ENCODE measurements around the gene SECISBP2.
"Not testable (repeated sequence)": the region's sequence is repeated elsewhere in the genome, so short reads cannot be mapped to it uniquely, and the experiment has no call there.

SECISBP2 gene

DNA sequence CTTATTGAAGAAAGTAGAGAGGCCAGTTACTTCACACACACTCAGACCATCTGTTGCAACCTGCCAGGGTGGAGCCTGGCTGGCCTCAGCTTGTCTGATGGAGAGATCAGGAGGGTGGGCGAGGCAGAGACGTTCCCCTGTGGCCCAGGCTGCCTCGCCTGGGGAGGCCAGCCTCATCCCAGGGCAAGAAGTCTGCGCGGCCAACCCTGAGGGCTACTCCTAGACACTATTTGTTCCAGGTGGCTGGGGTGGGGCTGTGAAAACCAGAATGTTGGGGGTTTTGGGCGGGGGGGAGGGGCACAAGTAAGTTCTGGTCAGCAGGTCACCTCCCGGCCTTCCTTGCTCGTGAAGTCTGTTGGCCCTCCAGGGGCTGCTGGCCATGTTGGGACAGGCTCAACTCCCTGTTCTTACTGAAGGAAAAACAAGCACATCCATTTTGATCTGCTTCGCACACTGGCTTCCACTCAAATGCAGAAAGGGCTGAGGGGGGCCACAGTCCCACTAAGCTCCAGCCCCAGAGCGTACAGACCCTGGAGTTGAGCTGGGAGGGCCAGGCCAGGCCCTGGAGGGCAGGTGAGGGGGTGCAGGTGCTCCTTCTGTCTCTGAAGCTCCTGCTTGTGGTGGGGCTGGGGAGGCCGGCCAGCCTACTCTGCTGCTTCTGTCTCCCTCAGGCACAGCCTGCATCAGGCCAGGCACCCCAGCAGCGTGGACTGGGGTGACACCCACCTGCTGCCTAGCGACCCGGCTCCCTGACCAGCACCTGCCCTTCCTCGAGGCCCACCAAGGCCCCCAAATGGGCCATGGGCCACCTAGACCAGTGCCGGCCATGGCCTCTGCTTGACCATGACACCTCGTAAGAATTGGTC lies 46.6 kb downstream of the SECISBP2 start:
- ATAC-seq (no peak), DNase-seq (no peak)

DNA sequence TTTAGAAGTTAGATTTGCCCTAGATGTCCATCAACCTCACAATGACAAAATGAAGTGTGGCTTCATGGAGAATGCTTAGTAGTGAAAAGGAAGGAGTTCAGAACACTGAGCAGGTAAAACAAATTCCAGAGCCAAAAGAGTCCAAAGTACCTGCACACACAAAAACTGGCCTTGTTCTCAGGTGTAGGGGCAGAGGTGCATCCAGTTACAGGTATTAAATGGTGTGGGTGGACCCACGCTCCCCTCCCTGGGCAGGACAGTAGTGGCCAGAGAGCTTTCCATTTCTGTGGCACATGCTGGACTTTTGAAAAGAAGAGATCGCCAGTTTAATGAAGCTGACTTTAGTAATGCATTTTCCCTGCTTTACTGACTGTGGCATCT lies 47.2 kb downstream of the SECISBP2 start:
- DNase-seq: no peak

DNA sequence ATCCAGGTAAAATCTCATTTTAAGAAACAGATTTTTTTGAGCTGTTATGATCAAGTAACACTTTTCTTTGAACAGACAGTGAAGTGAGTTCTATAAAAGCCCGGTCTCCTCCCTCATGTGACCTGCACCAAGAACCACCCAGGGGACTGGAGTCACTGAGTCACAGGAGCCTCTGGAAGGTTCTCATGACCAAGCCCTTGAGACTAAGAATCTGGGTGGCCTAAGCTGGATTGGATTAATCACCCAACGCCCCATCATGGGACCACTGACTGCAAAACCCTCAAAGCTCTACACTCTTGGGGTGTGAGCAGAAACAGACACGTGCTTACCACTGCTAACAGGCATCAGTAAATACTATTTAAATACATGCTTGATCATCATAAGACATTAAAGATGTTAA lies 48.4 kb downstream of the SECISBP2 start:
- no peak for DNase-seq
- peak; percentile 73 for ATAC-seq

More for the DNA sequence above, 47.2 kb downstream of the SECISBP2 start:
- no peak for ATAC-seq

DNA sequence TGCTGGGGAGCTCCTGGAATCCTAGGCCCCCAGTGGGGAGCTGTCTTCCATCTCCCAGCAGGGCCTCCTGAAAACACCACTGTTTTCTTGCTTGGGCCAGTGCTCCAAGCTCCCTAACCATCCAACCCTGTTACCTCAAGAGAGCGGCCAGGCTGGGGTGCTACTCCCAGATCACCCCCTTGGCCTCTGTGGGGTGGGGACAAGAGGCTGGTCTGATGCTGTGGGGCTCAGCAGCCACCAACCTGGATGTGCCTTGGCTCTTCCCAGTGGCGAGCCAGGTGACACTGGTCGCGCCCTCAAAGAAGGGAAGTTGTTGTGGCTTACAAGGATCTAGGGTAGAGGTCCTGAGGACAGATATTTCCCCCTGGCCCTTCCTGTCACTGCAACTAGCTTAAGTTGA lies 49.0 kb downstream of the SECISBP2 start:
- no peak for ATAC-seq

DNA sequence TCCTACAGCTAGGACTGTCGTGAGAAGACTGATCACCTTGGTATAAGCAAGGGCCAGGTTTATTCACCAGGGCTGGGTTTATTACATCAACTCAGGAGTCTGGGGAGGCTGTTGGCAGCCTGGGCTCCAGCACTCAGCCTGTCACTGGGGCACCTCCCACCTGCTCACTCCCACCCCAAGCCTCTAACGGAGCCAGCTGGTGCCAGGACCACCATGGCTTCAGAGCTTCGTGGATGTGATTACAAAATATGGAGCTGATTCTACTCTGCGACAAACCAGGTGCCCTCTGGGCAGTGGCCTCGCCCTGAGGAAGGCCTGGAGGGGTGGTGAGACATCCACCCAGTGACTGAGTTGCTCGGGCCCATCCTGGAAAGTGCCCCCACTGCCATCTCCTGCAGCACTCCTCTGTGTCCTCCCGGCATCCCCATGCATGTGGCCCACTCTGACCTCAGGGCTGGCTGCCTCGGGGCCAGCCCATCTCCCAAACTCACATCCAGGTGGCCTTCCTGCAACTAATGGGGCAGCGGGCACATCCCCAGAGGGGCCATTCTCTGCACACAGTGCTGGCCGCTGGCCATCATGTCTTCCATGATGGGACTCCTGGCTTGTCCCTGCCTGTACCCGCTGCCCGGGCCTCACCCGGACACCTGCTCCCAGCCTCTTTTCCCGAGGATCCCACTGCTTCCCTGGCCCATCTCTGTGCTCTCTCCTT lies 49.6 kb downstream of the SECISBP2 start:
- ATAC-seq: no peak
- DNase-seq: no peak

More for the DNA sequence above, 49.0 kb downstream of the SECISBP2 start:
- no peak for DNase-seq

DNA sequence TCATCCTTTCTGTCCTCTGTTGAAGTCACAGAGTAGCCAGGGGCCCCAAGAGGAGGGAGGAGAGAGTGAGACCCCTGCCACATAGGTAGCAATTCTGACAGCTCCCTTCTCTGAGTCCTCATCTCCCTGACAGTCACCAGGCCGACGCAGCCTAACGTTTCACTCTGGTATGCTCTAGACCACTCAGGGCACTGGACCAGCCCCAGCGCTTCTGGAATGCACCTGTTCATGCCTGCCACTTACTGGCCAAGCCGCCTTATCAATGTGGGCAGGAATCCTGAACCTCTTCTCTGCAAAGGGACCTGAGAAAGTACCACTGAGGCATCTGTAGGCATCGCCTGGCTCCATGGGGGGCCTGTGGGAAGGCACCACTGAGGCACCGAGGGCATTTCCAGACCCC lies 50.2 kb downstream of the SECISBP2 start:
- DNase-seq (no peak), ATAC-seq (no peak)

DNA sequence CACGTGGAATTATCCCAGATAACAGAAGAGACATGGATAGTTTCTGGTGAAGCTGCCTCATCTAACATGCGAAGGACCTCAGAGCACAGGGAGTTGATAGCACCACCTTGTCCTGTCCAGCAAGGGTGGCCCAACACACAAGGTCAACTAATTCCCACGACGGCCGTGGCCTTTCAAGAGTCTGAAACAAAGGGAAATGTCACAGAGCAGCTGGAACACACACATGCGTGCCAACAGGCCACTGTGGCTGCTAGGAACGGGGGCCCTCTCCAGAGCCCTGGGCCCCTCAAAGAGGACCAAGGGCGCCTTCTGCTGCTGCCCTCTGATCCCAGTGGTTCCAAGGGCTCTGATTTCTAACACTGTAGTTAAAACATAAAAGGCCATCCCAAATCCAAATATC lies 50.7 kb downstream of the SECISBP2 start:
- DNase-seq: no peak
- ATAC-seq: no peak

DNA sequence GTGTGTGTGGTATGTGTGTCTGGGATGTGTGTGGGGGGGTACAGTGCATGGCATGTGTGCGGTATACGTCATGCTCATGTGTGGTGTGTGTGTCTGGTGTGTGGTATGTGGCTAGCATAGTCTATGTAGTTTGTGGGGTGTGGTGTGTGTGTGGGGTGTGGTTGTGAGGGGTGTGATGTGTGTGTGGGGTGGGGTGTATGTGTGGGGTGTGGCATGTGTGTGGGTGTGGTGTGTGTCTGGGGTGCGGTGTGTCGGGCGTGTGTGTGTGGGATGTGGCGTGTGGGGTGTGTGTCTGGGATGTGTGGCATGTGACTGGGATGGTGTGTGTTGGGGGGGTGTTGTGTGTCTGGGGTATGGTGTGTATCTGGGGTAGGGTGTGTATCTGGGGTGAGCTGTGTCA lies 52.3 kb downstream of the SECISBP2 start:
- ATAC-seq: no peak
- no peak for DNase-seq

DNA sequence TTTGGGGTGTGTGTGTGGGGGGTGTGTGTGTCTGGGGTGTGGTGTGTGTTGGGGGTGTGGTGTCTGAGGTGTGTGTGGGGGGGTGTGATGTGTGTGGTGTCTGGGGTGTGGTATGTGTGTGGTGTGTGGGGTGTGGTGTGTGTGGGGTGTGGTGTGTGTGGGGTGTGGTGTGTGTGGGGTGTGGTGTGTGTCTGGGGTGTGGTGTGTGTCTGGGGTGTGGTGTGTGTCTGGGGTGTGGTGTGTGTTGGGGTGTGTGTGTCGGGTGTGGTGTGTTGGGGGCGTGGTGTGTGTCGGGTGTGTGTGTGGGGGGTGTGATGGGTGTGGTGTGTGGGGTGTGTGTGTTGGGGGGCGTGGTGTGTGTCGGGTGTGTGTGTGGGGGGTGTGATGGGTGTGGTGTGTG lies 53.5 kb downstream of the SECISBP2 start:
- ATAC-seq, DNase-seq: not testable (repeated sequence)

DNA sequence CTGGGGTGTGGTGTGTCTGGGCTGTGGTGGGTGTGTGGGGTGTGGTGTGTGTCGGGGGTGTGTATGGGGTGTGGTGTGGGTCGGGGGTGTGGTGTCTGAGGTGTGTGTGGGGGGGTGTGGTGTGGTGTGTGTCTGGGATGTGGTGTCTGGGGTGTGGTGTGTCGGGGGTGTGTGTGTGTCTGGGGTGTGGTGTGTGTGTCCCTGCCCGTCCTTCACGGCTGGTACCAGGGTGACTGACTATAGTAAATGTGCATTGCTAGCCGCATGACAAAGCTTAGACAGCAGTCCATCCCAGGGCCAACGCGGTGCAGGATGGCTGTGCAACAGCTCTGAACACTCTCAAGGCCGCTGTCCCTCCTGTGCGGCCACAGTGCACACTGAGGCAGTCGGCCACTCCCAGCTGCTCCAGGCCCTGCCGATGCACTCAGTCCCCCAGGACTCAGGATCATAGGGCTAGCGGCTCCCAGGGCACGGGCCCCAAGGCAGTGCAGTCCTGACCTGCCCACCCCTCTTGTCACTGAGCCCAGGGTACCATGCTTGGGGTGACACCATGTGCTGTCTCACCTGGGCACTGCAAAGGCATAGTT lies 54.0 kb downstream of the SECISBP2 start:
- DNase-seq (peak; percentile 33), ATAC-seq (peak; percentile 42)

DNA sequence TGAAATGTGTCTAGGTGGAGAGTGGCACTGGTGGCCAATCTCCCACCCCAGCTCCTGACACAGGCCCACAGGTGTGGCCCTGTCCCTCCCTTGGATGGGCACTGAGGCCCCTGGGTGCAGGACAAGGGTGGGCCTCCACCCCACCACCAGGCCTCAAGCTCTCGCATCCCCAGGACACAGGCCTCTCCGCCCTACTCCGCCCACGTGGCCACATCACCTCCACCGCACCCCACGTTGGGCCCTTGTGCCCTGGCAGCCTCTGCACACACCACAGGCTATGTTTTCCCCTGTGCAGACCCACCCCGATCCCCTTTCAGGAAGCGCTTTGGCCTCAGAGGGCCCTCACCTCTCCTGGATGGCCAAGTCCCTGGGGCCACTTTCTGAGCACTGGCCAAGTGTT lies 54.7 kb downstream of the SECISBP2 start:
- ATAC-seq (peak; percentile 2), DNase-seq (peak; percentile 23)

DNA sequence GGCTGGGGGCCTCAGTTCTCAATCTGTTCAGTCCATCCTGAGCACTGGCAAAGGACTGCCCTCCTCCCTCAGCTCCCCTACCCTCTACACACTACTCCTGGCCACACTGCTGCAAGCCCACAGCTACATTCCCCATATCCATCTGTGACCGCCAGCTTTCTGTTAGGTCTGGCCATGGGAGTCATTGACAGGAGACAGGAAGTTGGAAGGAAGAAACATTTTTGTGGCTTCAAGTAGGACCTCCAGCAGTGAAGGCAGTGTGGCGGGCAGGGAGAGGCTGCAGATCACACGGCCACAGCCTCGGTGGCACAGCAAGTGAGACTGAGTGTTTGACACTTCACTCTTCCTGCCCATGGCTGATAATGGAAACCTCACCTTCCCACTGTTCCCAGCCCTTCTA lies 55.9 kb downstream of the SECISBP2 start:
- no peak for ATAC-seq
- no peak for DNase-seq

DNA sequence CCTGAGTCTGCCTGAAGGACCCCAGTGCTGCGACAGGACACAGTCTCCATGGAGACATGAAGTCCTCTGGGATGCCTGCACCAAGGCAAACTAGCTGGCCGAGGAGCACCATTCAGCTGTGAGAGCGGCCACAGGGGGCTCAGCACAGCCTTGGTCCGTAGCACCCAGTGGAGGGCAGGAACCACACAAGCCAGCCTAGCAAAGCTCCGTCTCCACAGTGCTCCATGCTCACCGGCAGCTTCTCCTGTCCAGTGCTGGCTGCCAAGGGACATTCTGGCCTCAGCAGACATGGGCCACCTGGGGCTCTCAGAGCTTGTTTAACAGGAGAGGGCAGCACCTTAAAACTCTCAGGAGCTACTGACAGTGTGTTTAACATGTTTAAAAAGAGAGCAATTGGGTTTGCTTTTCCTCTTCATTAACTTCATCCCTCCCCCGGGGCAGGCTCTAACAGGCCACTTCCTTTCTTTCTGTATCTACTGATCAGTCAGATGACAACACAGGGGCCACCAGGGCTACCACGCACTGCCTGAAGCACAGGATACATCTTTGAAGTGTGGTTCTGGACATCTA lies 57.0 kb downstream of the SECISBP2 start:
- peak; percentile 26 for DNase-seq
- no peak for ATAC-seq

DNA sequence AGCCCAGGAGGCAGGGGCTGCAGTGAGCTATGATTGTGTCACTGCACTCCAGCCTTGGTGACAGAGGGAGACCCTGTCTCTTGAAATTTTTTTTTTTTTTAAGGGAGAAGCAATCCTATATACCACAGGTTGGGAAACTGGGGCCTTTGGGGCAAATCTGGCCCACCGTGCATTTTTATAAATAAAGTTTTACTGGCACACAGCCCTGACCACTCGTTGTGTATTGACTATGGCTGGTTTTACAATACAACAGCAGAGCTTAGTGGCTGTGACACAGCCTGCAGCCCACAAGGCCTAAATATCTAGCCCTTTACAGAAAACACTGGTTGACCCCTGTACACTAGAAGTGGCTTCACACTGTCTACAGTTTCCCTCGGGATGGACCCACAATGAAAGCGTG lies 58.0 kb downstream of the SECISBP2 start:
- no peak for ATAC-seq

DNA sequence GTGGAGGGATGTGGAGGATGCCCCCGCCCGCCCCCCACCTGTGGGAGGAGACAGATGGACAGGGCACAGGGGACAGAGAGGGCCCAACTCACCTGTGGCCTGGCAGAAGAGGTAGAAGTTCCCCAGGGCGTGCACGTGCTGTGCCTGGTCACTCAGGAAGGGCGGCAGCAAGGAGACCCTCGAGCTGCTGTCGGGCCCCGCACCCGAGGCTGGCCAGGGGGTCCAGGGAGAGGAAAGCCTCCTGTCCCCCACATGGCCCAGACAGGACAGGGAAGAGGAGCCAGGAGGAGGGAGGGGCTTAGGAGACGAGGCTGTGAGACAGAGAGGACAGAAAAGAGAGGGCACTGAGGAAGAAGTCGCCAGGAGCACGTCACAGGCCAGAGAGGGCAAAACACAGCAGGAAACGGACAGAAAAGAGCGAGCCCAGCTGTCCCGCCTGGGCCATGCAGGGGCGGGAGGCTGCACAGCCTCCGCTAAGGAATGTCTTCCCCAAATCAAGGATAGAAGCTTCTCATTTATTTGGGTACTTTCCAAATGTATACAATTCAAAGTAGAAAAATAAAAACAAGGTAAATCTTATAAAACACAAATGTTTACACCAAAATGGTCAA lies 58.5 kb downstream of the SECISBP2 start:
- DNase-seq: no peak
- ATAC-seq: no peak

More for the DNA sequence above, 58.0 kb downstream of the SECISBP2 start:
- no peak for DNase-seq

DNA sequence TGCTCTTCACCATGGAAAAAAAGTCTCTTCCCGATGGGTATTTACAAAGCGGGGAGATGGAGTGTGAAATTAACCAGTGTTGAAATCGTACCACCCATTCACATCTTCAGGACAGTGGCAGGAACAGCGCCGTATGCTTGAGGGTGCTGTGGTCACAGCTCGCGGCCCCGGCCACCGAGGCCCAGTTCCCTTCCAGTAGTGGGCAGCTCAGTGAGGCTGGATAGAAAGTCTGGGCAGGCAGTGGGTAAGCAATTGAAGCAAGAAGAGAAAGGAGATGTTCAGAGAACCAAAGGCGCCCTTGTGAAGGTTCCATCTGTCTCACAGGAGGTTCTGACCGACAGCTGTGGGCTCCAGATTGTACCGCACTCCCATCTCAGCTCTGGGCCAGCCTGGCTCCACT lies 59.1 kb downstream of the SECISBP2 start:
- ATAC-seq (no peak), DNase-seq (no peak)

DNA sequence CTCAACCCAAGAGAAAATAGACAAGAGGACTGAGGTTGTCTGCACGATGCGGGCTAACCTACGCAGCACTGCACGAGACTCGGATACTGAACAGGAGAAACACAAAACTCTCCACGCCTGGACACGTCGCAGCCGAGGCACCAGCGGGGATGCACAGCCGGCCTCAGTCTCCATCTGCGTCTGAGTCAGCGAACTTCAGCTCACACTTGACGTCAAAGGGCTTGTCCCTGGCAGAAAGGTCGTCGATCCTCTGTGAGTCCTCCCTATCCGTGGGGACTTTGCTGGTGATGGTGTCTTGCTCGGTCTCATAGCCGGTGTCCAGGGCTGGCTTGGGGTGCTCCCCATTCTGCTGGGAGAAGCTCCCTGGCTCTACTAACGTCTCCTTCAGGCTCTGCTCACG lies 60.2 kb downstream of the SECISBP2 start:
- no peak for ATAC-seq
- no peak for DNase-seq

DNA sequence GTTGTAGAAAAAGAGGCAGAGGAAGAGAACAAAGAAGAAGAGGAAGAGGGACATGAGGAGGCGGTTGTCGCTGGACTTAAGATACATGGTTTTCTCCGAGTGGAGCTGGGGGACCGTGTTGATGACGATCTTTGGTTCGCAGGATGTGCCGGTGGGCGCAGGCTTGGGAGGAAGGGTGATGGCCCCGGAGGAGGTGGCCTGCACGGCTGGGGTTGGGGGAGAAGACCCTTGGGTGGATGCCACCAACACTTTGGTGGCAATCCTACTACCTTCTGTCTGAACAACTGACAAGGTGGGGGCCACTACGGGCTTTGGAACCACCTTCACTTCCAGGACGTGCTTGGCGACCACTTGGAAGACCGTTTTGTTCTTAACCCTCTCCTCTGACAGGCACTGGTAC lies 60.7 kb downstream of the SECISBP2 start:
- ATAC-seq (no peak), DNase-seq (no peak)

DNA sequence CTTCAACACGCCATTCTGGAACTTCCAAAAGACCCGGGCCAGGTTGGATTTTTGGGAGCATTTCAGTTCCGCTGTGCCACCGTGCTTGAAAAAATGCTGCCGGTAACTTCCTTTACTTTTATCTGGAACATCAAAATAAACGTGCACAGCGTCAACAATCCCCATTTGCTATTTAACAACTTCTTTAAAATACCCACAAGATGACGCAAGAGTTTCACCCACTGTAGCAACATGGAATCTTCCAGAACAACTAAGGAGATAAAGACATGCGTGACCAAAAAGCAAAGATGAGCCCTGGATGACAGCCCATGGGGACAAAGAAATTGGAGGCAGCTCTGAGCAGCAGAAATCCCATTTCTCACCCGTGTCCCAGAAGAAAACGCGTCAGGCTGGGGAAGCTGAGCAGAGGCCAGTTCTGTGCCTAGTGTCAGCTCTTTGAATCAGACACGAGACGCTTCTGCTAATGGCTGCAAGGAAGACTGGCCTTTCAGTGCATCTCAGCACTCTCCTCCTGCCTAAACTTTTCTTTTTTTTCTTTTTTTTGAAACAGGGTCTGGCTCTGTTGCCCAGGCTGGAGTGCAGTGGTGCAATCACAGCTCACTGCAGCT lies 61.3 kb downstream of the SECISBP2 start:
- no peak for DNase-seq
- ATAC-seq: no peak

DNA sequence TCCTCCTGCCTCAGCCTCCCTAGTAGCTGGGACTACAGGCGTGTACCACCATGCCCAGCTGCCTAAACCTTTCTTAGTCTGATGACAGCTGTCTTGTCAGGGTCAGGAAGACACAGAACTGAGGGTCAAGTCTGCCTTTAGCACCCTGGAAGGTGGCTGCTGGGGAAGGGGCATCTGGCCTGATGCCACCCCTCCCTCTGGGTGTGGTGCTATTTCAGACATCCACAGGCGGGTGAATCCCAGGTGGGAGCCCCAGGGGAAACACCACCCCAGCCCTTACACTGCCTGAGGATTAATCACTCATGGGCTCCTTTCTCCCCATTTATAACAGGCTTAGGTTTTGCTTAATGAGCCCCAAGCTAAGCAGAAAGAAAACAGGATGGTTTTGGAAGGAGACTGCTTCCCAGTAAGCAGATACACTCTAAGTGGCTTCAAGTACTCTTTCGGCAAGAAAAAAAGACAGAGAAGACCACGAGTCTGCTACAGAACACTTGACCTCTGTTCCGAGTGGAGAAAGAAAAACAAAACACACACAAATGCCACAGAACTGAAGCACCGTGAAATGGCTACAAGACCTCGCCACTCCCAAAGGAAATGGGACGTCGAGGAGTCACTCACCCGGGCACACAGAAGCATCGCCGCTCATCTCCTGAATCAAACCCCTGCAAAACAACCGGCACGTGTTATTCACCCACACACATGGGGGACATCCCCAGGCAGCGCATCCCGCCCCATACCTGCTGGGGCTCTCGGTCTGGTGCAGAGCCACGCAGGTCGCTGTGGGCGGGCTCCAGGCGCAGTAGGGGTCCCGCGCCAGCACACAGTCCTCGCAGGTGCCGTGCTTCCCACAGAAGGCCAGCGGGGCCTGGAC lies 62.4 kb downstream of the SECISBP2 start:
- no peak for DNase-seq
- no peak for ATAC-seq

DNA sequence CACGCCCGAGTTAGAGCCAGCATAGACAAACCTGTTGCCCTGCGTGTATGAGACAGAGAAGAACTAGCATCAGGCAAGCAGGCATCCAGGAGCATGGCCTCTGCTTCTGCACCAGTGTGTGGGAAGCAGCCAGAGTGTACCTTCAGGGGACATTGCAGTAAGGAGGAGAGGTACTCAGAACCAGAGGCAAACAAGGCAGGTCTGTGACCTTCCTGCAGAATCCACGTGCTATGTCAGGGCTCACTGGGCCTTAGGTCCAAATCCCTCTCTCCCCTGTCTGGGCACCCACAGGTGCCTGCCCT lies 63.0 kb downstream of the SECISBP2 start:
- ATAC-seq (no peak), DNase-seq (no peak)

Data from stimulated activated naive CD8-positive, alpha-beta T cell treated with anti-CD3 and anti-CD28 coated beads, Interleukin-15, Interleukin-2, amounts not matched to agents 100 U/mL and 50 U/mL, for 24 hours (primary cell).